Stimulated activated CD4-positive, alpha-beta T cell treated with anti-CD3 and anti-CD28 coated beads, TNF-alpha, amount 100 ng/mL, for 24 hours (primary cell): ENCODE measurements around the gene CCDC30.
"Not testable (repeated sequence)": the region's sequence is repeated elsewhere in the genome, so short reads cannot be mapped to it uniquely, and the experiment has no call there.

ENCODE experiments used
- DNase-seq, 3 experiments: peaks; one replicate each; pipeline ENCODE4 v3.0.0-alpha.2; 2020; ENCODE audit warnings: low read depth in 3 of 3

CCDC30 gene

DNA sequence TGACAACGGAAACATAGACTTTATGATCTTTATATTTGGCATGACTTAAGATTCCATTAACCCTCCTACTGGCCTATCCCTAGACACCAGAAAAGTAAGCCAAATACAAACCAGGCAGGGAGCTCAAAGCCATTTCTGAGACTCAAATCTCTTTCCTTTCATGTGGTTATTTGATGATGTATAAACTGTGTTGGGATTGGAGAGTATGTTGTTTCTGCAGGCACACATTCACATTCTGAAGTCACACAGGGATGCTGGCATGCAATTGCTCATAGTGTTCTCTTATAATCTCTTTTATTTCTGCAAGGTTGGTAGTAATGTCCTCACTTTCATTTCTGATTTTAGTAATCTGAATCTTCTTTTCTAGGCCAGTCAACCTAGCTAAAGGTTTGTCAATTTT, 13.0 kb upstream of the CCDC30 start:
- DNase-seq: no peak

DNA sequence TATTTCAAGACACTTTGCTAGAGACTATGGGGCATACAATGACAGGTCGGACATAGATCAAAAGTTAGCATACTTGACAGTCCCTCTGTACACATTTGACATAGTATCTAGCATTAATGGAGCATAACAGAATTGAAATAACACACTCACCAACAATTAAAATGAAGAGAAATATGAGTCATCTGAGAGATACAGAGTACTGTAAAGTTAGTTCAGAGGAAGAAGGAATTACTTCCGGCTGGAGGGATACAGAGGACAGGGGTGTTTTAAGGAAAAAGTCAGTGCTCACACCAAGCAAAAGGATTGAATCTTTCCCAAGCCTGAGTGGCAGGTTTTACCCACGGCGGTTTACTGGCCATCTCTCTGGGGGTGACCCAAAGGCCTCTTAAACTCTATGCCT, 9.7 kb upstream of the CCDC30 start:
- DNase-seq: no peak

DNA sequence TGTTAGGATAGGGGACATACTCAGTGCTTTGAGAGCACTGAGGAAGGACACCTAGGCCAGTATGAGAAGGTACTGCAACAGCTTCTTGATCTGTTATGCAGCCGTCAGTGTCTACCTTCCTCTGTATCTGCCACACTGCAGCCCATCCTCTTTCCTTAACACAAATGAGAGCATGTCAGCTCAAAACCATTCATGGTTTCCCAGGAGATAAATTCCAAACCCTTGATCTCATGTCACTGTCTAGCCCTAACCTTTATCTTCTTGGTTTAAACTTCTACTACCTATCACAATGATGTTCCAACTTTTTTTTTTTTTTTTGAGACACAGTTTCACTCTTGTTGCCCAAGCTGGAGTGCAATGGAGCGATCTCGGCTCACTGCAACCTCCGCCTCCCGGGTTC, 8.7 kb upstream of the CCDC30 start:
- no peak for DNase-seq

DNA sequence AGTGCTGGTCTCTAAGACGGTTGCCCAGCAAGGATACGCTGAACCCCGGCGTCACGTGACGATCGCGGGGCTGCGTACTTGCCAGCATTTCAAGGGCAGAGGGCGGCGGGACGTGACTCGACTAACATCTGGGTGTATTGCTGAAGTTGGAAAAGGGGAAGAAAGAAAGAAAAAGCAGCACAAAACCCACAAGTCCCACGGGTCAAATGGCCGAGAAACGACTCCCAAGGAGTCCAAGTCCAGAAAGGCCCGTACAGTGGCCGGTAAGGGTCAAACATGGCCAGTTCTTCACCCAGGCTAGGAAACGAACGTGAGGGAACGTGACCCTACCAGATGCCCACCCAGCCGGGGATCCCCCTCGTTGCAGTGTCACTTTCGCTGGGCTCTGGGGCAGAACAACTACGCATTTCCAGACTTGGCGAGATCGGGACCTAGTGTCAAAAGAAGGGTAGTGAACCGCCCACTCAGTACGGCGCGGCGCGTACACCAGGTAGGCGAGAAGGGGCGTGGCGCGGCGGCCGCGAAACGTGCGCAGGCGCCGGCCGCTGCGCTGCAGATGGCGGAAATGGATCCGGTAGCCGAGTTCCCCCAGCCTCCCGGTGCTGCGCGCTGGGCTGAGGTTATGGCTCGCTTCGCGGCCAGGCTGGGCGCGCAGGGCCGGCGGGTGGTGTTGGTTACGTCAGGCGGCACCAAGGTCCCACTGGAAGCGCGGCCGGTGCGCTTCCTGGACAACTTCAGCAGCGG, 6.9 kb upstream of the CCDC30 start, which contains the start of the genes PPCS and ZMYND12:
Gene PPCS, plus strand, starts transcription at position 534 of the 744 bp plus-strand sequence. Its CDS starts 23 bp downstream, at position 557.
Gene ZMYND12, minus strand, starts transcription at position 13 of the 744 bp plus-strand sequence. CDS start 25 bp downstream, outside the sequence.
- DNase-seq: peak; percentile 86 to 93 (median 89)

DNA sequence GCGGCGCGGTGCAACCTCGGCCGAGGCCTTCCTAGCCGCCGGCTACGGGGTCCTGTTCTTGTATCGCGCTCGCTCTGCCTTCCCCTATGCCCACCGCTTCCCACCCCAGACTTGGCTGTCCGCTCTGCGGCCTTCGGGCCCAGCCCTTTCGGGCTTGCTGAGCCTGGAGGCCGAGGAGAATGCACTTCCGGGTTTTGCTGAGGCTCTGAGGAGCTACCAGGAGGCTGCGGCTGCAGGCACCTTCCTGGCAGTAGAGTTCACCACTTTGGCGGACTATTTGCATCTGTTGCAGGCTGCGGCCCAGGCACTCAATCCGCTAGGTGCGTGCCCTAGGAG, 6.4 kb upstream of the CCDC30 start:
- peak; percentile 27 to 54 (median 30) for DNase-seq

DNA sequence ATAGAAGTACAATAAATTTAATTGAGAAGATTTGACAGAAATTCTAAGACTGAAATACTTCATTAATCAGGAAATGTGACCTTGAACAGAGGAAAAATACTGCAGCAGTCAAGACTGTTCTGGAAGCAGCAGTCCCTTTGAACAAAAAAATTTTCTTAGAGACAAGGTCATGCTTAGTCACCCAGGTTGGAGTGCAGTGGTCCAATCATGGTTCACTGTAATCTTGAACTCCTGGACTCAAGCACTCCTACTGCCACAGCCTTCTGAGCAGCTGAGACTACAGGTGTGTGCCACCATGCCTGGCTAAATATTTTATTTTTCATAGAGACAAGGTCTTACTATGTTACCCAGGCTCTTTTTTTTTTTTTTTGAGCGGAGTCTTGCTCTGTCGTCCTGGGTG, 1.9 kb upstream of the CCDC30 start:
- DNase-seq: no peak

DNA sequence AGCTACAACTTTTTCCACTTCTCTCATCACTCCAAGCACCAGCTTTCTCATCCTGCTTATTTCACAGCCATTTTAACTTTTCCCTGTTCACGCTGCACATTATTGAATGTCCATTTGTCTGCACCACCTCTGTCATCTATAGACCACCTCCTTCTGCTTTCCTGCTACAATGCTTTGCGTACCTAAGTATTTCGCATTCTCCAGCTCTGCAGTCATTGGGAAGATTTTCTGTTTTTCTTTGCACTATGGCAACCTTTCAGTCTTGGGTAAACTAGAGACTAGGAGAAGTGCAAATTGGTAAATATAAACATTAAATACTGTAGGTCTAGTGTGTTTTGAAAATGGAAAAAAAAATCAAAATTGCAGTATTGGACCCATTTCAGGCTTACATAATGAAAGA, 835 bp downstream of the CCDC30 start:
- DNase-seq: no peak

DNA sequence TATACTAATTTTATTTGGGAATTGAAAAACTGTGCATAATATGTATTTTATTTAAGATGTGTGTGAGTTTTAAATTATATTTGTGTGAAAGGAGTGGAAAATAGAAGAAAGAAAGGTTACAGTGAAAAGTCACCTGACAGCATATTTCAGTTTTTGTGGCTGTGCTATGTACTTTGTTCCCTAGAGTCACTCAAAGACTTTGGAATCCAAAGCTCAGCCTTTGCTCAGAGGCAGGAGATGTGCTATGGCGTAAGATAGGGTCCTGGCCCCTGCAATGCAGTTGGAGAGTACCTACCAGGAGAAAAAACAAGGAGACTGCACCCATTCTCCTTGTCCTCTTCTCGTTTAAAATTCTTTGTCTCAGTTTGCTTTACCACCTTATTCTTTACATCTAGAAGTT, 2.9 kb downstream of the CCDC30 start:
- no peak for DNase-seq

DNA sequence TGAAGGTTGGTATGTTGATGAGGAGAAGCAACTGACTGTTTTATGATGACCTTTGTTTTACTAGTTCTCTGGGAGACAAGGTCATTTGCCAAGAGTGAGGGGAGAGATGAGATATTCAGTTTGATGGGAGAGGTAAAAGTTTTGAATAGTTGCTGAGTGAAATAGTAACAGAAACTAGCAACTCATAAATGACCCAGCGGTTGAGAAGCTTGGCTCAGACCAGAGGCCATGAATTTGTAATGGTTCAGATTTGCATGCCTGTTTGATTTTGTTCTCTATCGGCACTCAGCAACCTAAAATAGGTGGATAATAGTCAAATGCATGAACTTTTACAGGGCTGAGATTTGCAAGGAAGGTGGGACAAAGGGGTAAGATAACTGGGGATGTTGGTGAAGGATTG, 6.6 kb downstream of the CCDC30 start:
- DNase-seq: no peak

DNA sequence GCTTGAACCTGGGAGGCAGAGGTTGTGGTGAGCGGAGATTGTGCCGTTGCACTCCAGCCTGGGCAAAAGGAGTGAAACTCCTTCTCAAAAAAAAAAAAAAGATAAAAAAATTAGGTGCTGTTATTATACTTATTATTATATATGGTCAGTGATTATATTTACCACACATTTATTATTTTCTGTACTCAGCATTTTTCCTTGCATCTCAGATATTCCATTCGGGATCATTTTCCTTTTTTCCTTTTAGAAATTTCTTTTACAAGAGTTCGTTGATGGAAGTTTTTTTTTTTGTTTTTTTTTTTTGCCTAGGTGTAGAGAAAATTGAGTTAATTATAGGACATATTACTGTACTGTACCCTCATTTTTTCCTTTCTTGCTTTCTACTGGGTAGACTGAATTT, 13.5 kb downstream of the CCDC30 start:
- no peak for DNase-seq

DNA sequence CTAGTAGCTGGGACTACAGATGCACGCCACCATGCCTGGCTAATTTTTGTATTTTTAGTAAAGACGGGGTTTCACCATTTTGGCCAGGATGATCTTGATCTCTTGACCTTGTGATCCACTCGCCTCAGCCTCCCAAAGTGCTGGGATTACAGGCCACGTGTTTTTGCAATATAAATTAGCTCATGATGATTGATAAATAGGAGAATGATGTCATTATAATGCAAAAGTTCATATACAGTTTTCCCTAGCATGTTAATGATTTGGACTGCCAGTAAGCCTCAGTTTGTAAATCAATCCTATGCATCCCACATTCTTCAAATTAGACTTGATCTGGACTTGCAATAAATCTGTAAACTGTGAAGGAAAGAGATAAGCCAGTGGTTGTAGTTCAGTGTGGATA, 14.3 kb downstream of the CCDC30 start:
- DNase-seq: not testable (repeated sequence)

DNA sequence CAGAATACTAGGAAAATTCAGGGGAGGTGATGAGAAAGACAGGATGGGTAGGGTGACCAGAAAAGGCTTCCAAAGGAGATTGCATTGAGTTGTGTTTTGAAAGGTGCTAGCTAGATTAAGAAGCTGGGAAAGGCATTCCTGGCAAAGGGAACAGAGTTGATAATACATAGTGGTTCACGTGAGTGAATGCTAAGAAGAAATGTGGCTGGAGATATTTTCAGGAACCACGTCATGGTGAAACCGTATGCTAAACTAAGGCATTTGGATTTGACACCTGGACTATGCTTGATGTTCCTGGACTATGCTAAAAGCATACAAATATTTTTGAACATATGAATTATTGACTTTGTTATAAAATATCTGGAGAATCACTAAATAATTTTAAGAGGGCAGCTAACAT, 14.7 kb downstream of the CCDC30 start:
- DNase-seq: no peak

DNA sequence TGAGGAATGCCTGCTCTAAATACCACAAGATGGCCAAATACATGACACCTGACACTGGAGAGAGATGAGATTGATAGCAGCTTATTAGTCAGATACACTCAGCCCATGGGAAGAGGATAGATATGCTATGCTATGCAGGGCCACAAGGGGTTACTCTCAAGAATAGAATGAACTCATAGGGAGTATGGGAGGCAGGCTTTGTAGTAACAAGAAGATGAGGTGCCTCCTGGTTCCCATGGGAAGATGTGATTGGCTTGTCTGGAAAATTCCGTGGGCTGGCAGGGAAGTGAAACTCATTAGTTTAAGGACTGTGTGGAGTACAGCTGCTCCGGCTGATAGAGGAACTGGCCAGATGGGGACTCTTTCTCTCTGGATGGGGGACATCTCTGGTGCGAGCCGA, 16.5 kb downstream of the CCDC30 start:
- no peak for DNase-seq

DNA sequence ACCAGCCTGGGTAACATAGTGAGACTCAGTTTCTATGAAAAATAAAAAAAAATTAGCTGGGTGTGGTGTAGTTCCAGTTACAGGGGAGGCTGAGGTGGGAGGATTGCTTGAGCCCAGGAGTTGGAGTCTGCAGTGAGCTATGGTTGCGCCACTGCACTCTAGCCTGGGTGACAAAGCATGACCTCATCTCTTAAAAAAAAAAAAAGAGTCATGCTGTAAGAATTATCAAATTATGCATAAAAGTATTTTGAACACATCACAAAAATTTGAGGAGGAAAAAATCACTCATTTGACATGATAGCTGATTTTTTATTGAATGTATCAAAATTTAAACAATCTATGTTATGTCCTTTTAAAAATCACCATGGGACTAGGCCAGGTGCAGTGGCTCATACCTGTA, 17.8 kb downstream of the CCDC30 start:
- DNase-seq: no peak

DNA sequence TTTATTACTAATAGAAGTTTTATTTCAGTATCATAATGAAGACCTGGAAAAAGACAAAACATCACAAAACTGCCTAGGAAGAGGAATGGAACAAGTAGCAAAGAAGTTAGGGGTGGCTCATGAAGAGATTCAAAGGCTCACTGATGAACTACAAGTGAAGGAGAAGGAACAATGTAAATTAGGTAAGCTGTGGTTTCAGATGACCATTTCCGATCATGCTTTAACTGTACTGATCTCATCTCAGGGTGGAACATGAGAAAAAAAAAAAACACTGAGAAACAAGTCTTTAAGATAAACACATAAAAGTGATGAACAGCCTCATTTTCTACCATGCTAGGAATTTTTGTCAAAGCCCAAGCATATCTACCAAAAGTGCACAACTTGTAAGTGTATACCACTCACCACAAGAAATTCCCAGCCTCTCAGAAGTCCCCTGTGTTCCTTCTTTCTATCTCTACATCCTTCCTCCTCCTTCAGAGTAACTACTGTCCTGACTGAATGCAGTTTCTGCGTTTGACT, 19.6 kb downstream of the CCDC30 start:
- DNase-seq: no peak

DNA sequence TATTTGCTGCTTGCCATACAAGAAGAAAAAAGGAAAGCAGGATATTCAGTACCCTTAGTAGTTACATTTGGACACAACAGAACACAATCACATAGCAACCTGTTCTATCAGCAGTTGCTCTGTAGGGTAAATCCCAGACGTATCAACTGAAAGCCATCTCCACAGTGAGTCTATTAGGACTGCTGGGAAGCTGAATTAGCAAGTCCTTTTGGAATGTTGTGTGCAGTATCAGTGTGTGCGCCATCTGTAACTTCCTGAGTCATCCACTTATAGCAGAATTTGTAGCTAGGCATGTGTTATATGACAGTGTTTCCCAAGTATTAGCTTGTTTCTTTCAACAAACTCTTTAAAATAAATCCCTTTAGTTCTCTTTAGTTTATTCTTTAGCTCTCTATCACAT, 21.3 kb downstream of the CCDC30 start:
- DNase-seq: no peak

DNA sequence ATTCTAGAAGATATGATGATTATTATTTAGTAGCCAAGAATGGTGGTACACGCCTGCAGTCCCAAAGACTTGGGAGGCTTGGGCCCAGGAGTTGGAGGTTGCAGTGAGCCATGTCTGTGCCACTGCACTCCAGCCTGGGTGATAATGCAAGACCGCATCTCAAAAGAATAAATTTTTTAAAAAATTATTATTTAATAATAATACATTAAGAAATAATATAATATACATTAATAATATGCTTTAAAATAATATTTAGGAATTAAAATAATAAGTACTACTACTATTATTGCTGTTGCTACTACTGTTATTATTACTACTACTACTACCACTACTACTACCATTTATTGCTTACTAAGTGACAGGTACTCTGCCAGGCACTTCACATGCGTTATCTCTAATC, 27.2 kb downstream of the CCDC30 start:
- no peak for DNase-seq

DNA sequence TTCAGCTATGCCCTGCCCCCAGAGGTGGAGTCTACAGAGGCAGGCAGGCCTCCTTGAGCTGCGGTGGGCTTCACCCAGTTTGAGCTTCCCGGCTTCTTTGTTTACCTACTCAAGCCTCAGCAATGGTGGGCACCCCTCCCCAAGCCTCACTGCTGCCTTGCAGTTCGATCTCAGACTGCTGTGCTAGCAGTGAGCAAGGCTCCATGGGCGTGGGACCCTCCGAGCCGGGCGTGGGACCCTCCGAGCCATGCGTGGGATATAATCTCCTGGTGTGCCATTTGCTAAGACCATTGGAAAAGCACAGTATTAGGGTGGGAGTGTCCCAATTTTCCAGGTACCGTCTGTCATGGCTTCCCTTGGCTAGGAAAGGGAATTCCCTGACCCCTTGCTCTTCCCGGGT, 38.9 kb downstream of the CCDC30 start:
- DNase-seq: not testable (repeated sequence)

DNA sequence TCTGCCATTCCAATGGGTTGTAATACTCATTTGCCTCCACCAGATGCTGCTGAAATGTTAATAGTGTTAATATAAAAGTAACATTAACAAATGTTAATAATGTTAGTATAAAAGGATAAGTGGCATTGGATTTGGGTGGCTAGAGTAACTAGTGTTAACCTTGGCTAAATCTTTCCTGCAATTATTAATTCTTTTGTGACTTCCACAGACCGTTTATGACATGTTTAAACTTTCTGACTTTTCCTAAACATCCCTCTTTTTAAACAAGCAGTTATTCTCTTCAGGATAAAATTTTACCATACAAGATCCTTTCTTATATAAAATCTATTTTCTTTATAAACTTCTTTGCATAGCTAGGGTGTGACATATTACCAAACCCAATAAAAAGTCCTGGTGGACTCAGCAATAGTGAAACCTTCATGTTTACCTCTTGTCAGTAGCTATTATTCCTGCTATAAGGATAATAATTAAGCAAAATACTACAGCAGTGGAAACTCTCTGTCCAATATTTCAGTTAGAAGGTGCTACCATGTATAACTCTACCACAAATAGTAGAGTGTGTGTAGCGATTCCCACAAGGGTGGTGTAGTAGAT, 41.5 kb downstream of the CCDC30 start:
- DNase-seq: no peak

DNA sequence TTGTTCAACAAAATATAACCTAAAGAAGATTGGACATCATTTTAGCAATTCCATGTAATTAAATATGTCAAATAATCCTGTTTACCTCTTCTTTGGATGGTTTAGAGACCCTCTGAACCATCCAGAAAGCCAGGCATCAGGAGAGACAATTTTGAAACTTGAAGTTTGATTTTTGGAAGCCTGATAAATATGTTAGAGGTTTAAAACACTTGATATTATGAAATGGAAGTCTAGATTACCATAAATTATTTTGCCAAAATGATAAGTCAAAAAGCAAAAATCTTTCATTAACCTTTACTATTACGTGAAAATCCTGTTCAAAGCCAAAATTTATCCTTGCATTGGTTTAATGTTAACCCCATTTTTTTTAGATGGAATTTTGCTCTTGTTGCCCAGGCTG, 43.5 kb downstream of the CCDC30 start:
- DNase-seq: no peak

DNA sequence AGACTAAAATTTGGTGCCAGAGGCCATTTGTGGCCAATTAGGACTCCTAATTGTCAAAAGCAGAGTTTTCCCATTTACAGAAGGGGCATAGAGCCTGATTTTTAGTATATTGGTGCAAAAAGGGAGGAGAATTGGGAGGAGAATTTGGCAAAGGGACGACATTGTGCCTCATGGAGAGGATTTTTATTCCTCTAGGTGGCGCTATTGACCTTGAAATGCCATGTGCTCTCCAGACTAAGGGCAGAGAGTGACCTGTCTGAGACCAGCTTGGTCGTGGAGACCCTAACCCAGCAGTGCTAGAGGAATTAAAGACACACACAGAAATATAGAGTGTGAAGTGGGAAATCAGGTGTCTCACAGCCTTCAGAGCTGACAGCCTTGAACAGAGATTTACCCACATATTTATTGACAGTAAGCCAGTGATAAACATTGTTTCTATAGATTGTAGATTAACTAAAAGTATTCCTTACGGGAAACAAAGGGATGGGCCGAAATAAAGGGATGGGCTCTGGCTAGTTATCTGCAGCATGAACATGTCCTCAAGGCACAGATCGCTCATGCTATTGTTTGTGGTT, 48.6 kb downstream of the CCDC30 start:
- DNase-seq: not testable (repeated sequence)

DNA sequence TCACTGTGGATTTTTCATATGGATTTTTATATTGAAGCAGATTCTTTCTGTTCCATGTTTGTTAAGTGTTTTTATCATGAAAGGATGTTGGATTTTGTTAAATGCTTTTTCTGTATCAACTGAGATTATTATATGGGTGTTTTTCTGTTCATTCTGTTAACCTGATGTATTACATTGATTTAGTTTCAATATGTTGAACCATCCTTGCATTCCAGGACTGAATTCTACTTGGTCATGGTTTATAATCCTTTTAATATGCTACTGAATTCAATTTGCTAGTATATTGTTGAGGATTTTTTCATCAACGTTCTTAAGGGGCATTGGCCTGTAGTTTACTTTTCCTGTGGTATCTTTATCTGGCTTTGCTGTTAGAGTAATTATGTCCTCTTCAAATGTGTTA, 55.8 kb downstream of the CCDC30 start:
- DNase-seq: no peak

DNA sequence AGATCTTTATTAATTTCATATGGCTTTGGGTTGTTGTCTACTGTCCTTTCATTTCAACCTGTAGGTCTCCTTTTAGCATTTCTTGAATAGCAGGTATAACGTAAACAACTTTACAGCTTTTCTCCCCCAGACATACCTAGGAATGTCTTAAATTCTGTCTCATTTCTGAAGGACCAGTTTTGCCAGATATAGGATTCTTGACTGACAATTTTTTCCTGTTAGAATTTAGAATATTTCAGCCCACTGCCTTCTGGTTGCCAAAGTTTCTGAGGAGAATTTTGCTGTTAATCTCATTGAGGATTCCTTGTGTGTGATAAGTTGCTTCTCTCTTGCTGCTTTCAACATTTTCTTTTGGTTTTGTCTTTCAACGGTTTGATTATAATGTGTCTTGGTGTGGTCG, 60.1 kb downstream of the CCDC30 start:
- no peak for DNase-seq
